HEK293T (cell line): ENCODE data around the gene ANKRD27.

ENCODE experiments used
- CTCF ChIA-PET: fragments of 350-600 bp; formaldehyde crosslinking; extraction: SDS; loops from one replicate; lab custom pipeline; 2021; ENCODE audit warnings: antibody characterized with exemption, inconsistent platforms; lab: Yijun Ruan, JAX
- POLR2A ChIA-PET: fragments of 350-600 bp; formaldehyde crosslinking; extraction: SDS; loops from one replicate; lab custom pipeline; 2020; ENCODE audit warnings: antibody characterized with exemption, inconsistent platforms; lab: Yijun Ruan, JAX
- DNase-seq: peaks from one replicate; pipeline ENCODE4 v3.0.0; 2012; ENCODE audit warnings: mixed read lengths; ENCODE audit errors: extremely low spot score
- ARNT ChIP-seq: fragments of 450-650 bp; IDR thresholded peaks from 2 replicates; pipeline ENCODE4 v1.6.1; 2017; ENCODE audit warnings: mild to moderate bottlenecking
- BHLHE40 ChIP-seq: fragments of 450-650 bp; IDR thresholded peaks from 2 replicates; pipeline ENCODE4 v1.6.1; 2016; ENCODE audit warnings: mild to moderate bottlenecking, moderate library complexity, borderline replicate concordance
- CTBP1 ChIP-seq: fragments of 450-650 bp; IDR thresholded peaks from 2 replicates; pipeline ENCODE4 v1.6.1; 2016; ENCODE audit warnings: borderline replicate concordance
- ELF4 ChIP-seq: fragments of 450-650 bp; IDR thresholded peaks from 2 replicates; pipeline ENCODE4 v1.6.1; 2017; ENCODE audit warnings: antibody characterized with exemption
- FOXA1 ChIP-seq: fragments of 450-650 bp; IDR thresholded peaks from 2 replicates; pipeline ENCODE4 v1.6.1; 2016; ENCODE audit warnings: mild to moderate bottlenecking
- FOXK2 ChIP-seq: fragments of 450-650 bp; IDR thresholded peaks from 2 replicates; pipeline ENCODE4 v1.6.1; 2016; ENCODE audit warnings: mild to moderate bottlenecking
- FOXM1 ChIP-seq: fragments of 450-650 bp; IDR thresholded peaks from 2 replicates; pipeline ENCODE4 v1.6.1; 2017; ENCODE audit warnings: mild to moderate bottlenecking, borderline replicate concordance
- HDGF ChIP-seq: fragments of 450-650 bp; IDR thresholded peaks from 2 replicates; pipeline ENCODE4 v1.6.1; 2017; ENCODE audit warnings: antibody characterized with exemption, borderline replicate concordance
- L3MBTL2 ChIP-seq: fragments of 450-650 bp; conservative IDR thresholded peaks from 2 replicates; pipeline ENCODE4 v1.6.1; 2016; ENCODE audit warnings: mild to moderate bottlenecking
- LEF1 ChIP-seq: fragments of 450-650 bp; IDR thresholded peaks from 2 replicates; pipeline ENCODE4 v1.6.1; 2017; ENCODE audit warnings: mild to moderate bottlenecking, borderline replicate concordance
- NFRKB ChIP-seq: fragments of 450-650 bp; IDR thresholded peaks from 2 replicates; pipeline ENCODE4 v1.6.1; 2016; ENCODE audit warnings: mild to moderate bottlenecking, moderate library complexity
- SP1 ChIP-seq: fragments of 450-650 bp; IDR thresholded peaks from 2 replicates; pipeline ENCODE4 v1.6.1; 2017
- SUZ12 ChIP-seq: fragments of 450-650 bp; IDR thresholded peaks from 2 replicates; pipeline ENCODE4 v1.6.1; 2016; ENCODE audit warnings: mild to moderate bottlenecking
- TARDBP ChIP-seq: fragments of 450-650 bp; IDR thresholded peaks from 2 replicates; pipeline ENCODE4 v1.6.1; 2016
- ZNF384 ChIP-seq: fragments of 450-650 bp; IDR thresholded peaks from 2 replicates; pipeline ENCODE4 v1.6.1; 2016
- TF ChIP-seq, protein P1 (sequence below): fragments of 450-650 bp; IDR thresholded peaks from 2 replicates; pipeline ENCODE4 v1.6.1; 2016

Gene ANKRD27

DNA sequence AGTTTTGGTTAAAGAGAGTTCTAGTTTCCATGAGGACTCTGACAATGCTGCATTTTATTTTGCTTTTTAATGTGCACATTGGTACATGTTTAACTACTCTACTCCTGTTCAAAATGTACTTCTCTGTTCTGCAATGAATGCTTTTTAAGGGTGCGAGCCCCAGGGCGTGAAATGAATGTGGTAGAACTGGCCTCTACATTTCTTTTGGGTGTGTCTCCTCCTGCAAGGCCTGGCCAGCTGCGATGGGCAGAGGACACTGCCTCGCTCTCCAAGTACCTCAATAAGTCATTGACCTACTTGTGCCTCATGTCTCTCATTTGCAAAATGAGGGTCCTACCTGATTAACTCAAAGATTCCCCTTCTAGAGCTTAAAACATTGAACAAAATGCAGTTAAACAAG lies 7.3 kb upstream of the ANKRD27 start:
- TF ChIP-seq SUZ12 (no peak), FOXK2 (no peak), L3MBTL2 (no peak), TARDBP (no peak), SP1 (no peak), ZNF384 (no peak), ARNT (no peak), FOXM1 (no peak), NFRKB (no peak), BHLHE40 (no peak), ELF4 (no peak), CTBP1 (no peak), FOXA1 (no peak), HDGF (no peak), LEF1 (no peak)
- TF ChIP-seq, protein P1, sequence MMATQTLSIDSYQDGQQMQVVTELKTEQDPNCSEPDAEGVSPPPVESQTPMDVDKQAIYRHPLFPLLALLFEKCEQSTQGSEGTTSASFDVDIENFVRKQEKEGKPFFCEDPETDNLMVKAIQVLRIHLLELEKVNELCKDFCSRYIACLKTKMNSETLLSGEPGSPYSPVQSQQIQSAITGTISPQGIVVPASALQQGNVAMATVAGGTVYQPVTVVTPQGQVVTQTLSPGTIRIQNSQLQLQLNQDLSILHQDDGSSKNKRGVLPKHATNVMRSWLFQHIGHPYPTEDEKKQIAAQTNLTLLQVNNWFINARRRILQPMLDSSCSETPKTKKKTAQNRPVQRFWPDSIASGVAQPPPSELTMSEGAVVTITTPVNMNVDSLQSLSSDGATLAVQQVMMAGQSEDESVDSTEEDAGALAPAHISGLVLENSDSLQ: no peak
- no peak for DNase-seq
- CTCF ChIA-PET: interaction anchor here (1.0 kb wide), 1 partner anchor 218 kb away, joined by 3 read pairs; no protein-coding TSS in a partner anchor
- POLR2A ChIA-PET: interaction anchor here (1.3 kb wide), 1 partner anchor 9 kb away, joined by 5 read pairs; the partner anchor contains the start of gene NUDT19

DNA sequence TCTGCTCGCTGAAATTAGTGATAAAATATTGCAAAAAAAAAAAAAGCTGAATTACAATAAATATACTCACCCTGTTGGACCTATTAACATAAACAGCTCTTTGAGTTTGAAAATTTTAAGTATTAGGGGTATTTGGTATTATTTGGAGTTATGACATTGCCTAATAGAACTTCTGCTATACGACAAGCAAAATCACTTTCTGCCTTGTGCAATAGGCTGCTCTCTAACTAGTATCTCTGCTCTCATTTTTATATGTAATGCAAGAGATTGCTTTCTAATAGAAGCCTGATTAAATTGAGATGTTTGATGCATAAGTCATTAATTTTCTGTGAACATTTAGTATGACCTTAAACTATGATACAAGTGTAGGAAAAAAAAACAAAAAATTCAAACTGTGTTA lies 6.0 kb upstream of the ANKRD27 start:
- TF ChIP-seq FOXA1 (no peak), CTBP1 (no peak)
- CTCF ChIA-PET: no interaction called here
- POLR2A ChIA-PET: no interaction called here
- no peak for DNase-seq

DNA sequence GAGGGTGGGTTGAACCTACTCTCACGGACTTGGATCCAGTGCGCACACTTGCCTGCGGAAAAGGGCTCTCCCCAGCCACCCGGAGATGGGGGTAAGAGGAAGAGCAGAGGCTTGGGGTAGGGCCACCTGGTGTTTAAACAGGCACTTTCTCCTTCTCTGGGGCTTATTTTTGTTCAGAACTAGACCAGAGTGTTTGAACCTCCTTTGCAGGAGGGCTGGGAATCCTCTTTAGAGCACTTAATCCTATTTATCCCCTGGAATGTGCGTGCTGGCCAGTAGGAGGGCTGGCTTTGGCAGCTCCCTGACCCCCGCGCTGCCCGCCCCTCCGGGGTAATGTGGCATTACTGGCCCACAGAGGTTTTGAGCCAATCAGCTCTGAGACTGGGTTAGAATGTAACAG lies 2.7 kb upstream of the ANKRD27 start:
- TF ChIP-seq FOXM1 (no peak), ARNT (no peak), ZNF384 (no peak), TARDBP (no peak), CTBP1 (no peak), NFRKB (no peak), FOXK2 (no peak), HDGF (no peak), L3MBTL2 (no peak), SP1 (no peak), BHLHE40 (no peak)
- TF ChIP-seq, protein P1: no peak
- no peak for DNase-seq
- ChIA-PET CTCF (interaction anchor here (0.6 kb wide), 1 partner anchor 419 kb away, joined by 3 read pairs; no protein-coding TSS in a partner anchor), POLR2A (no interaction called here)

DNA sequence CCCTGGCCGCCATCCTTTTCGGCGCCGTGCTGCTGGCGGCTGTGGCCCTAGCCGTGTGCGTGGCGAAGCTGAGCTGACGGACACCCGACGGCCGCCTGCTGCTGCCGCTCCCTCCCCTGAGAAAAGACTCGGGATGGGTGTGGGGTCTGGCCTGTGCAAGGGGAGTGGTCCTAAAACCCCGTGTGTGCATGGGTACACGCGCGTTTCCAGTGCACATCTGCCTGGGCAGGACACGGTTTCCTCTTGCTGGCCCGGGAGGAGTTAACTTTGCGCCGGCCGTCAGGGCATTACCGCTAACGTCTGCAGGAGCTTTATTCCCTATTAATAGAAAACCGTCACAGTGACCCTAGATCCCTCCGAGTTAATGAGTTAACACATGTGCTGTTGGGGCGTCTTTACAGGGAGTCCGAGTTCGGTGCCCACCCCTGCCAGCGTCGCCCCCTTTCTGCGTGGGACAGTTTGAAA lies 1.9 kb upstream of the ANKRD27 start:
- DNase-seq: no peak
- TF ChIP-seq FOXA1: no peak
- no peak for TF ChIP-seq FOXK2
- TF ChIP-seq BHLHE40: no peak
- no peak for TF ChIP-seq LEF1
- TF ChIP-seq, protein P1: no peak
- TF ChIP-seq SUZ12: no peak
- TF ChIP-seq ARNT: no peak
- TF ChIP-seq HDGF: no peak
- no peak for TF ChIP-seq NFRKB
- TF ChIP-seq ELF4: no peak
- no peak for TF ChIP-seq CTBP1
- no peak for TF ChIP-seq TARDBP
- no peak for TF ChIP-seq FOXM1
- no peak for TF ChIP-seq L3MBTL2
- no peak for TF ChIP-seq SP1
- no peak for TF ChIP-seq ZNF384
- POLR2A ChIA-PET: interaction anchor here (2.4 kb wide), 1 partner anchor 14 kb away, joined by 8 read pairs; the partner anchor contains the start of gene NUDT19
- CTCF ChIA-PET: no interaction called here

DNA sequence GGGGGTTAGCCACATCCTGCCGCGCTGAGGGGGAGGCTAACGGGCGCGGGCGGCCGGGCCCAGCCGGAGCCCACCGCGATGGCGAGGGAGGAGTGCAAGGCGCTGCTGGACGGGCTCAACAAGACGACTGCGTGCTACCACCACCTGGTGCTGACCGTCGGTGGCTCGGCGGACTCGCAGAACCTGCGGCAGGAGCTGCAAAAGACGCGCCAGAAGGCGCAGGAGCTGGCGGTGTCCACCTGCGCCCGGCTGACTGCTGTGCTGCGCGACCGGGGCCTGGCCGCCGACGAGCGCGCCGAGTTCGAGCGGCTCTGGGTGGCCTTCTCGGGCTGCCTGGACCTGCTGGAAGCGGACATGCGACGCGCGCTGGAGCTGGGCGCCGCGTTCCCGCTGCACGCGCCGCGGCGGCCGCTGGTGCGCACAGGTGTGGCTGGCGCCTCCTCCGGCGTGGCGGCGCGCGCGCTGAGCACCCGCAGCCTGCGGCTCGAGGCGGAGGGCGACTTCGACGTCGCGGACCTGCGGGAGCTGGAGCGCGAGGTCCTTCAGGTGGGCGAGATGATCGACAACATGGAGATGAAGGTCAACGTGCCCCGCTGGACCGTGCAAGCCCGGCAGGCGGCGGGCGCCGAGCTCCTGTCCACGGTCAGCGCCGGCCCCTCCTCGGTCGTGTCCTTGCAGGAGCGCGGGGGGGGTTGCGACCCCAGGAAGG lies 1.4 kb upstream of the ANKRD27 start:
- ChIA-PET CTCF (no interaction called here), POLR2A (interaction anchor here (2.4 kb wide), 1 partner anchor 15 kb away, joined by 8 read pairs; the partner anchor contains the start of gene NUDT19)
- TF ChIP-seq SUZ12 (no peak), LEF1 (no peak), FOXA1 (no peak), HDGF (no peak), FOXM1 (no peak)
- DNase-seq: no peak

DNA sequence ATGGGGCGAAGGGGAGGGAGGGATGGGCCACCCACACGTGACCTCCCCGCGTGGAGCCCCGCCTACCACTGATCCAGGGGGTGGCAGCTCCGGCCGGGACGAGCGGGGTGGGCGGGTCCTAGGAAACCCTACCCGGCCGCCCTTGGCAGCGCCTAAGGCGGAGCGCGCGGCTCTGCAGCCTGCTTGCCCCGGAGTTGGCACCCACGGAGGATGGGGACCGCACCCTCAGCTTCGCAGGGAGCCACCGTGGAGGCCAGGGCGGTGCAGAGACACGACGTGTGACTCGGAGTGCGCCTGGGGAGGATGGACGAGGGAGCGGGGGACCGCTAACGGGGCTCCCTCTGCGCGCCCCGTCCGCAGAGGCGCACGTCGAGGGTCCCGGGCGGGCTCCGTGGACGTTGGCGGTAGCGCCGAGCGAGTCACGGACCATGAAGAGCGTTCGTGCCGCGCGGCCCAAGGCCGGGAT lies 773 bp upstream of the ANKRD27 start, which contains the start of gene RGS9BP:
RGS9BP (plus strand) TSS at position 129 of the 466 bp plus-strand sequence. CDS start 416 bp downstream, outside the sequence.
- TF ChIP-seq SP1: no peak
- no peak for TF ChIP-seq BHLHE40
- TF ChIP-seq, protein P1: no peak
- TF ChIP-seq HDGF: no peak
- no peak for TF ChIP-seq L3MBTL2
- TF ChIP-seq ARNT: no peak
- no peak for TF ChIP-seq SUZ12
- no peak for TF ChIP-seq LEF1
- no peak for TF ChIP-seq TARDBP
- TF ChIP-seq FOXA1: no peak
- no peak for TF ChIP-seq NFRKB
- ChIA-PET CTCF (no interaction called here), POLR2A (interaction anchor here (0.9 to 2.4 kb wide), 2 partner anchors 15 to 18 kb away, joined by 4 to 8 read pairs; partner anchors contain the start of gene NUDT19)
- DNase-seq: peak; percentile 78
